GM19238 (cell line): ENCODE measurements around the gene CBLN2.

ENCODE experiments used
- DNase-seq: peaks from one replicate; pipeline ENCODE4 v3.0.0; 2011; ENCODE audit warnings: low spot score; ENCODE audit not compliant: insufficient read length

The CBLN2 gene

DNA sequence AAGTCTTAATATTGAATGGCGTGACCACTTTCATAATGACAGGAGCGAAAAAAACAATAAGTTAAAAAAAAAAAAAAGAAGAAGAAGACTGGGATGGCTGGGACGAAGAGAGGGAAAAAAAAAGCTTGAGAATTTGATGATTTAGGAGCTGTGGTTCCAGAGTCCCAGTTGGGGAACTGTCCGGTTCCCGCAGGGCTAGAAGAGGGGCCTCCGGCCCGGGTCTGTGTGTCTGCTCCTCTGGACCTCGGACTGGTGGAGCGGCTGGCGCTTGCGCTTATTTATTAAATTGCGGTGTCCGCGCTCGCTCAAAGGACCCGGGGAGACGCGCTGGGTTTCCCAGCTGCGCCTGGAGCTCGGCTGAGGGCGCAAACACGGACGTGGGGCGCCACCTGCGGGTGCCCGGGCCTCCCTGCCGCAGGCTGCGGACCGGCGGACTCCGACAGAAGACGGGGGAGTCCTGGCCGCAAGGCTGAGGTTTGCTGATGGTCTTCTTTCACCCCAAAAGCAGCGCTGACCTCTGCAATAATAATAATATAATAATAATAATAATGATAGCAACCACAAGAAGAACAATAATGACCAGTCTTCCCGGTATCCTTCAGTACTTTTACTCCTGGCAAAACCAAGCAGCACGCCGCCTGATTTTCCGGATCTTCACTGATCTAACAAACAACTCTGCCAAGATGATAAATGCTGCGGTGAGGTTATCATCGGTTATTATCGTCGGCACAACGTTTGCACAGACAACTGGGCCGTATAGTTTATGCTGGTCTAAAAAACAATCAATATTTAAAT, at the start of gene CBLN2:
Gene CBLN2, minus strand, starts transcription at position 251 of the 795 bp plus-strand sequence. CDS start 2,182 bp downstream, outside the sequence.
- peak; percentile 62 for DNase-seq

GRCh38 chr18:72588360-72588759, 44.2 kb upstream of the CBLN2 start:
- DNase-seq, result no peak

DNA sequence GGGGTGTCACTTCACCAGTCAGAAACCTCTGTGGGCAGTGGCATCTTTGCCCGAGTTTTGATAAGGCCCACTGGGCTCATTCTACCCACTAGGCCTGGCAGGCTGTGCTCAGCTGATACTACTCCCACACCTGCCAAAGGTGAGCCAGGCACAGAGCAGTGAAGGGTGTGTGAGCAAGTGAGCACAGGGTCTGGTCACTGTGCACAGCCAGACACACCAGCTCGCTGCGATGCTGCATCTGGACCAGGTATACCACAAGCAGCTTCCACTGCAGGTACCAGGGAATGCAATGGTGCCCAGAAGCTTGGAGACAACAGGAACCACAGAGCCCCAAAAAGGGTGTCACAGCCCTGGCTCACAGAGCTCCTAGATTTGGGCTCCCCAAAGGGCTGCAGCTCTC, 40.6 kb upstream of the CBLN2 start:
- no peak for DNase-seq

- DNase-seq, result no peak
Measured at GRCh38 chr18:72581976-72582375, 37.8 kb upstream of the CBLN2 start.

DNA sequence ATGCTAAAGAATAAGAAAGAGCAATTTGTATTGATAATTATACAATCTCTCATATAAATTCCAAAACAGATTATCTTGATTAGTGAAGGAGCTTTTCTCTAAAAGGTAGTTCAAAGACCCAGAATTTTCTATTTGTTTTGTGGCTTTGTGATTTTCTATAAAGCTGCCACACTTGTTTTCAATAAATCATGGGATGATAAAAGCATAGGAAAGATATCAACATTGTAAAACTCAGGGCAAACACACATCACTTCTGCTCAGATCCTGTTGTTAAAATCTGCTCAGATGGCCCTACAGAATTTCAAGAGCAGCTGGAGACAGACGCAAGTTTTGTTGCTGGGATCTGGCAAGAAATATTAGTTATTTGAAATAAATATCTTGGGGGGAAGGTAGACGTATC, 28.8 kb upstream of the CBLN2 start:
- no peak for DNase-seq

GRCh38 chr18:72566290-72566689, 22.1 kb upstream of the CBLN2 start:
- DNase-seq, result no peak

- DNase-seq, result no peak
Measured at GRCh38 chr18:72555968-72556367, 11.8 kb upstream of the CBLN2 start.

DNA sequence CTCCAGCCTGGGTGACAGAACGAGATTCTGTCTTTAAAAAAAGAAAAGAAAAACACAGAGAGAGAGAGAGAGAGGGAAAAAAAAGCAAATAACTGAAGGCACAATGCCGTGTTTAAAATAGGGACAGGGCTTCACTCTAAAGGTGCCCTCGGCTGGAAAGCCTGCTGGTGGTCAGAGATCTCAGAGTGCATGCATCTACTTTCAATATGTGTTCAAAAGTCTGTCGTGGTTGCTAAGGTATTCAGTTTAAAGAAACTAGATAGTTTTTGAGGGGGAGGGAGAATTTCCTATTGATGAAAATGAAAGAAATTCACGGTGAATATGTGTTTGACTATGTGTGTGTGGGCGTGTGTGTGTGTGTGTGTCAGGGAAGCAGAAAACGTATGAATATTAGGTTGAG, 11.0 kb upstream of the CBLN2 start:
- DNase-seq, result no peak

DNA sequence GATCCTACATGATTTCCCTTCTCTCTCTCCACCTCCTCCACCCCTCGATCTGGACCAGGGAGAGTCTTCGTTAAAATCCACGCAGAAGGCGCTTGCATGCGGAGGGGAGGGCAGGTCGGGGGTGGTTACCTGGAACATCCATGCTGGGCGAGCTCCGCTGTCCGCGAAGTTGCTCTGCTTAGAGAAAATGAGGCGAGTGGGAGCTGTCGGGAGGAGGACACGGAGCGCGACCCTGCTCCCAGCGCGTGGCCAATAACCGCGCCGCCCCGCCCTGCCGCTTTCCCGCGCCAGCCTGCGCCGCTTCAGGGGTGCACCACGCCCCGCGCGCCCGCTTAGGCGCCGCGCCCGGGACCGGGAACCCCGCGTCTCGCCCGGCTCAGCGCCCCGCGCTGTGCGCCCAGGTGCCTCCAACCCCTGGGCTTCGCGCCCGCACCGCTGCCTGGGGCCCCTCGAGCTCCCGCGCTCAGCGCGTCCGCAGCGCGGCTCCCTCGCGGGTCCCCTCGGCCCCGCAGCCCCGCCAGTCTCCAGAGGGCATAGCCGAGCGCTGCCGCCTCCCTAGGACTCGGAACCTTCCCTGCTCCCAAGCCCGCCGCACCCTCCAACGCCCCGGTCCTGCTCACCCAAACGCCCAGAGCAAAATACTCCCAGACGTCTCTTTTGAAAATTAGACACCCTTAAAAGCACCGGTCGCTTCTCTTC, 636 bp downstream of the CBLN2 start:
- no peak for DNase-seq

GRCh38 chr18:72542984-72543356, 1.2 kb downstream of the CBLN2 start:
- no peak for DNase-seq

GRCh38 chr18:72542342-72542741, 1.8 kb downstream of the CBLN2 start:
- no peak for DNase-seq

DNA sequence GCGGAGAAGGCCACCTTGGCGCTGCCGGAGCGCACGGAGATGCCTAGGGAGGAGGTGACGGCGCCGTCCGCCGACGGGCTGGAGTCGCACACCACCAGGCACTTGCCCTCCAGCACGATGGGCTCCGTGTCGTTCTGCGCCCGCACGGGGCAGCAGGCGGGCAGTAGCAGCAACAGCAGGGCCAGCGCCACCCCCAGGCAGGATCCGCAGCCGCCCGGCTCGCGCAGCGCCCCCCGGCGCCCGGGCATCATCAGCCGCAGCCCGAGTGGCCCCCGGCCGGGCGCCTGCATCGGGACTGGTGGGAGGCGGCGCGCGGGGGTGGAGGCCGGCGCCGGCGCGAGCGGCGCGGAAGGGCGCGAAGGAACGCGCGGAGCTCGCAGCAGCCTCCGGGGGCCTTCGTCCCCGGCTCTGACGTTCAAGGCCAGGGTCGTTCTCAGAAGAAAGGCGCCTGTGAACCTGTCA, 2.2 kb downstream of the CBLN2 start:
- no peak for DNase-seq

DNA sequence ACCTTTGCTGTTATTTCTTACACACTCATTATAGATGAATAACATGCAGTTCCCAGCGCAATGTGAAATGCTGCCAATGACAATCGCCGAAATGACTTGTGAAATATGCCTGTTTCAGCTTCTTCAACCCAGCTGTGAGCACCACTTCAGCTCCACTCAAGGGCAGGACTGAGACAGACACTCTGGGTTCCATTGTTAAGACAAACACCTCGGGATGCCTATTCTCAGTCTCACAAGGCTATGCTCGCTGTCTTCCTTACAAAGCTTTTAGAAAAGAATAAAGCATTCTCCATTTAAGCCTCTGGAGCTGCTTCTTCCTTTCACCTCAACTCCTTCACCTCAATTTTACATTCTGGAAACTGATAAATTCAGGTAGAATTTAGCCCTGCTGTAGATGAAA, 4.2 kb downstream of the CBLN2 start:
- no peak for DNase-seq

DNA sequence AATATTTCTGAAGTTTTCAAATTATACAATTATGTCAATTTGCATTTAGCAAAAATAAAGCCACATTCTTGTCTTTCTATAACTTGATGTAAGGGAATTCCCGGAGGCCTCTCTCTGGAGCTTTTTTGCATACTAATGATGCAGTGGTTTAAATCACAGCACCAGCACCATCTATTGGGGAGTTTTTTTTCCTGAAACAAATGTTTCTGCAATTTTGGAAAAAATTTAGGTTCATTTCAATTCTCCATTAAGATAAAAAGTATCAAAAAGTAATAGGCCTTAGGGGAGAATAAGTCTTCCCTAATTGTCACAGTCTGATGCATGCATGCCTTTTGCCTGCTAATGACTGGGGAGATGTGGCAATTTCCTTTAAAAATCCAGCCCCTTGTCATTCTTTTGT, 13.5 kb downstream of the CBLN2 start:
- DNase-seq, result no peak

DNA sequence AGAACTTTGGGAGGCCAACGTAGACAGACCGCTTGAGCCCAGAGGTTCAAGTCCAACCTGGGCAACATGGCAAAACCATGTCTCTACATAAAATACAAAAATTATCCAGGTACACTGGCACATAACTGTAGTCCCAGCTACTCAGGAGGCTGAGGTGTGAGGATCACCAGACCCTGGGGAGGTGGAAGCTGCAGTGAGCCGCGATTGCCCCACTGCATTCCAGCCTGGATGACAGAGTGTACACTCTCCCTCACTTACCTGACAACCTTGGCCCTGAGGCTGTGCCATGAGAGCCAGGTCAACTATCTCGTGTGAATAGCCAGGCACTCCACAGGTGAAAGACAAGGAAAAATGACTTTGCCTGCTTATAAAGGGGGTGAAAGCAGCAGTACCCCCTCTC, 39.3 kb downstream of the CBLN2 start:
- no peak for DNase-seq

GRCh38 chr18:72502671-72503431, 41.3 kb downstream of the CBLN2 start:
- no peak for DNase-seq

GRCh38 chr18:72492497-72492896, 51.6 kb downstream of the CBLN2 start:
- DNase-seq, result no peak
